ENCODE results near the gene FMNL2. TPM values are rescaled to one million over a fixed set of nuclear protein-coding genes. Genes with fewer than 3 reads are reported as not detected.

Gene FMNL2
- total RNA-seq, 1 experiment from 2014 or later, result 28.1 TPM

- no peak for TF ChIP-seq ZBTB33 (IDR thresholded peaks at IDR 0.05; ENCODE audit: extremely low read depth, insufficient replicate concordance, low read length)
- TF ChIP-seq FOSL1 (IDR thresholded peaks at IDR 0.05; ENCODE audit: low read depth), result no peak
- TF ChIP-seq CBX3 (IDR thresholded peaks at IDR 0.05; ENCODE audit: low read depth), result no peak
- no peak for TF ChIP-seq POLR2A (IDR thresholded peaks at IDR 0.05; ENCODE audit: borderline replicate concordance, extremely low read depth, insufficient read depth, insufficient read length)
Observed at GRCh38 chr2:152480821-152481399, 145.9 kb downstream of the FMNL2 start (continued).

- H3K9ac ChIP-seq (ENCODE audit: low read length), result no peak overlapping the region
- no peak for ATAC-seq
- H3K9me3 ChIP-seq (ENCODE audit: control insufficient read depth in 1 of 2, insufficient read depth in 1 of 2, low read depth in 1 of 2, low read length in 2 of 2), result no peaks in the 10 kb centered on the region
- H3K4me2 ChIP-seq (ENCODE audit: low read length), result no peak overlapping the region
- H3K36me3 ChIP-seq (ENCODE audit: control insufficient read depth in 1 of 2, insufficient read depth in 2 of 2, low read length in 2 of 2), result no peaks in the 10 kb centered on the region
- no peaks in the 10 kb centered on the region for H4K20me1 ChIP-seq (ENCODE audit: insufficient read depth)
- H3K9me2 ChIP-seq (ENCODE audit: insufficient read depth), result no peaks in the 10 kb centered on the region
- no TSS peak for BruUV-seq (replicated peaks)
- H3K4me1 ChIP-seq (ENCODE audit: control insufficient read depth in 1 of 2, insufficient read depth in 2 of 2, low read length in 2 of 2), result no peaks in the 10 kb centered on the region
- no peak overlapping the region for H2AFZ ChIP-seq (ENCODE audit: low read depth, low read length, poor library complexity, severe bottlenecking)
- no peak overlapping the region for H3K27ac ChIP-seq (ENCODE audit: low read depth, low read length)
- RAD21 ChIA-PET (ENCODE audit: low non-redundant PET in 1 of 2, low total read pairs in 2 of 2, uncharacterized antibody in 2 of 2, unreplicated experiment in 2 of 2), result no interaction called here
- intact Hi-C loops (cut with micrococcal nuclease), result no loop called here
- POLR2A ChIA-PET, result no interaction called here
- TF ChIP-seq ZFX (IDR thresholded peaks at IDR 0.05), result no peak
- TF ChIP-seq TCF7L2 (IDR thresholded peaks at IDR 0.05; ENCODE audit: borderline replicate concordance, extremely low read depth, insufficient read depth, insufficient read length), result no peak
- TF ChIP-seq ELF1 (IDR thresholded peaks at IDR 0.05; ENCODE audit: borderline replicate concordance, low read depth), result no peak
- no peak for TF ChIP-seq SIN3A (IDR thresholded peaks at IDR 0.05; ENCODE audit: low read depth)
- CTCF ChIA-PET, result no interaction called here
- H3K79me2 ChIP-seq (ENCODE audit: insufficient read depth, low read length), result peaks cover 20% of the 10 kb centered on the region
- DNase-seq (ENCODE audit: low read depth, low spot score), result no peak
- H3K4me3 ChIP-seq (replicated peaks in 1 of 2; ENCODE audit: low read depth in 1 of 2, low read length in 2 of 2), result no peak overlapping the region
- no peaks in the 10 kb centered on the region for H3K27me3 ChIP-seq (ENCODE audit: insufficient read depth, low read length)
Observed at GRCh38 chr2:152481881-152482583, 147.1 kb downstream of the FMNL2 start.

Measured in HCT116 (cell line).